NCI-H1694 (cell line): ENCODE measurements around the gene CTIF.
"Not testable (repeated sequence)": the region's sequence is repeated elsewhere in the genome, so short reads cannot be mapped to it uniquely, and the experiment has no call there.

Experiments used
- DNase-seq: peaks from one replicate; lab custom pipeline; 2025; lab: John Stamatoyannopoulos, UW

Gene CTIF

GRCh38 chr18:48538531-48539405 lies at the start of gene CTIF:
CTIF (plus strand) TSS chr18:48539031; CDS start chr18:48619566, 80,535 bp downstream.
- peak; percentile 93 for DNase-seq

GRCh38 chr18:48490641-48491293 lies 48.1 kb upstream of the CTIF start:
- no peak for DNase-seq

- no peak for DNase-seq
Measured at GRCh38 chr18:48492880-48493279, 46.0 kb upstream of the CTIF start.

GRCh38 chr18:48493434-48494230 lies 45.2 kb upstream of the CTIF start:
- DNase-seq = no peak

- no peak for DNase-seq
Measured at GRCh38 chr18:48497863-48498262, 41.0 kb upstream of the CTIF start.

- no peak for DNase-seq
Measured at GRCh38 chr18:48500517-48500916, 38.3 kb upstream of the CTIF start.

GRCh38 chr18:48502906-48503305 lies 35.9 kb upstream of the CTIF start:
- DNase-seq = no peak

GRCh38 chr18:48504819-48505218 lies 34.0 kb upstream of the CTIF start:
- no peak for DNase-seq

GRCh38 chr18:48506983-48507568 lies 31.8 kb upstream of the CTIF start:
- not testable (repeated sequence) for DNase-seq

GRCh38 chr18:48512498-48512897 lies 26.3 kb upstream of the CTIF start:
- not testable (repeated sequence) for DNase-seq

GRCh38 chr18:48514786-48515185 lies 24.0 kb upstream of the CTIF start:
- no peak for DNase-seq

GRCh38 chr18:48517048-48517447 lies 21.8 kb upstream of the CTIF start:
- DNase-seq = no peak

GRCh38 chr18:48519431-48520100 lies 19.3 kb upstream of the CTIF start:
- no peak for DNase-seq

GRCh38 chr18:48521723-48522122 lies 17.1 kb upstream of the CTIF start:
- DNase-seq = no peak

- DNase-seq = no peak
Measured at GRCh38 chr18:48525671-48526070, 13.2 kb upstream of the CTIF start.

GRCh38 chr18:48527461-48527860 lies 11.4 kb upstream of the CTIF start:
- no peak for DNase-seq

- DNase-seq = no peak
Measured at GRCh38 chr18:48528861-48529260, 10.0 kb upstream of the CTIF start.

GRCh38 chr18:48529796-48530195 lies 9.0 kb upstream of the CTIF start:
- DNase-seq = no peak

- DNase-seq = no peak
Measured at GRCh38 chr18:48530399-48531081, 8.3 kb upstream of the CTIF start.

- no peak for DNase-seq
Measured at GRCh38 chr18:48531082-48531403, 7.8 kb upstream of the CTIF start.

- DNase-seq = no peak
Measured at GRCh38 chr18:48531908-48532307, 6.9 kb upstream of the CTIF start.
